Vagina (tissue), 2 donors: ENCODE measurements around the gene GRIN2A.

ENCODE experiments used
- CTCF ChIP-seq, 3 experiments: fragments of 450-650 bp in 2 of 3; fragments of 200-600 bp in 1 of 3; sonication (generic) in 1 of 3; IDR thresholded peaks; one replicate each; pipeline ENCODE4 v1.5.1; 2017 to 2019; ENCODE audit warnings: antibody characterized with exemption in 3 of 3, mild to moderate bottlenecking in 2 of 3, moderate library complexity in 2 of 3
- POLR2A ChIP-seq, 2 donors: fragments of 450-650 bp; IDR thresholded peaks; one replicate each; pipeline ENCODE4 v1.6.1; 2017; ENCODE audit warnings: antibody characterized with exemption in 2 of 2, mild to moderate bottlenecking in 2 of 2, moderate library complexity in 2 of 2

- no peak for TF ChIP-seq CTCF (IDR thresholded peaks at IDR 0.05)
- TF ChIP-seq POLR2A (IDR thresholded peaks at IDR 0.05) = no peak
Measured at GRCh38 chr16:10122546-10122945, 59.7 kb downstream of the GRIN2A start.
